HepG2 (cell line): ENCODE data around the gene ABCC2. TPM values are rescaled to one million over a fixed set of nuclear protein-coding genes. Genes with fewer than 3 reads are reported as not detected.
A peak's percentile ranks its signal among the peaks of the same experiment; 100 is the strongest.

ENCODE experiments used
- ARID3A ChIP-seq: IDR thresholded peaks from 2 replicates; pipeline ENCODE4 v1.6.1; 2012; ENCODE audit warnings: low read depth, low read length, improper control_type of control experiment
- CREM ChIP-seq, 2 experiments: sonication (generic) in 1 of 2; formaldehyde crosslinking in 1 of 2; IDR thresholded peaks; 2 replicates each; pipeline versions ENCODE4 v1.4.0 to v1.6.1; 2016 to 2020; ENCODE audit warnings: antibody characterized with exemption in 1 of 2, mild to moderate bottlenecking in 1 of 2, missing genetic modification reagents in 1 of 2
- EZH2 ChIP-seq: conservative IDR thresholded peaks from 2 replicates; pipeline ENCODE4 v1.6.1; 2012; ENCODE audit warnings: mild to moderate bottlenecking, low read depth, low read length, moderate library complexity
- FOXK1 ChIP-seq: sonication (generic); formaldehyde crosslinking; IDR thresholded peaks from 2 replicates; pipeline ENCODE4 v1.4.0; 2020; ENCODE audit warnings: low read depth, missing genetic modification reagents, borderline replicate concordance
- HNF4G ChIP-seq, 2 experiments: sonication (generic) in 1 of 2; formaldehyde crosslinking in 1 of 2; IDR thresholded peaks; 2 replicates each; pipeline versions ENCODE4 v1.4.0 to v1.6.1; 2011 to 2020; ENCODE audit warnings: borderline replicate concordance in 2 of 2, low read depth in 2 of 2, mild to moderate bottlenecking in 2 of 2, low read length in 1 of 2, missing genetic modification reagents in 1 of 2, moderate library complexity in 1 of 2
- KIAA2018 ChIP-seq: sonication (generic); formaldehyde crosslinking; IDR thresholded peaks from 2 replicates; pipeline ENCODE4 v1.5.0; 2020; ENCODE audit warnings: mild to moderate bottlenecking, missing genetic modification reagents, borderline replicate concordance
- MAX ChIP-seq: IDR thresholded peaks from 2 replicates; pipeline ENCODE4 v1.6.1; 2012; ENCODE audit warnings: inconsistent platforms
- NCOA2 ChIP-seq: sonication (generic); formaldehyde crosslinking; IDR thresholded peaks from 2 replicates; pipeline ENCODE4 v1.8.0; 2022; ENCODE audit warnings: inconsistent platforms
- ONECUT2 ChIP-seq: sonication (generic); formaldehyde crosslinking; IDR thresholded peaks from 2 replicates; pipeline ENCODE4 v1.4.0; 2020; ENCODE audit warnings: missing genetic modification reagents
- POLR2G ChIP-seq: fragments of 200-400 bp; formaldehyde crosslinking; IDR thresholded peaks from 2 replicates; pipeline ENCODE4 v1.6.1; 2018; ENCODE audit warnings: mild to moderate bottlenecking, low read depth, low read length, moderate library complexity
- RBM22 ChIP-seq: fragments of 200-400 bp; formaldehyde crosslinking; optimal IDR thresholded peaks from 2 replicates; pipeline ENCODE3; 2017; ENCODE audit warnings: mild to moderate bottlenecking, low read length, moderate library complexity
- SIN3B ChIP-seq: fragments of 150-350 bp; IDR thresholded peaks from 2 replicates; pipeline ENCODE4 v1.6.1; 2014; ENCODE audit warnings: low read length
- SIX4 ChIP-seq: sonication (generic); formaldehyde crosslinking; IDR thresholded peaks from 2 replicates; pipeline ENCODE4 v1.4.0; 2020; ENCODE audit warnings: missing genetic modification reagents
- SOX5 ChIP-seq: IDR thresholded peaks from 2 replicates; pipeline ENCODE4 v1.6.1; 2016; ENCODE audit warnings: borderline replicate concordance
- TCF7L2 ChIP-seq: IDR thresholded peaks from 2 replicates; pipeline ENCODE4 v1.6.1; 2011; ENCODE audit warnings: mild to moderate bottlenecking, low read depth, low read length, moderate library complexity
- ZNF572 ChIP-seq: sonication (generic); formaldehyde crosslinking; IDR thresholded peaks from 2 replicates; pipeline ENCODE4 v1.5.1; 2020; ENCODE audit warnings: mild to moderate bottlenecking, missing genetic modification reagents
- ZNF577 ChIP-seq: sonication (generic); formaldehyde crosslinking; IDR thresholded peaks from 2 replicates; pipeline ENCODE4 v1.4.0; 2020; ENCODE audit warnings: mild to moderate bottlenecking, low read depth, missing genetic modification reagents, borderline replicate concordance
- ZNF615 ChIP-seq: sonication (generic); formaldehyde crosslinking; IDR thresholded peaks from 2 replicates; pipeline ENCODE4 v1.5.0; 2020; ENCODE audit warnings: mild to moderate bottlenecking, missing genetic modification reagents, borderline replicate concordance
- polyA plus RNA-seq, 8 experiments: library from polyadenylated mRNA; depleted of rRNA in 3 of 8; stranded (reverse) in 7 of 8; unstranded in 1 of 8; fragments of >200 nt; fragmentation: Illumina TruSeq in 4 of 8; extraction: Trizol in 4 of 8; gene quantifications; 2 replicates each; pipeline versions ENCODE4 v1.2.1 to v1.2.3, GENCODE V29; 2011 to 2016; ENCODE audit warnings: low read depth in 4 of 8, missing spikeins in 1 of 8, mixed read lengths in 1 of 8; ENCODE audit not compliant: insufficient read depth in 1 of 8
- total RNA-seq, 5 experiments: library from RNA; depleted of rRNA; stranded (reverse); fragments of >200 nt; fragmentation: Illumina TruSeq; extraction: Trizol; gene quantifications; 2 replicates each; pipeline ENCODE4 v1.2.3, GENCODE V29; 2016; ENCODE audit warnings: low read depth in 1 of 5

The ABCC2 gene
- total and polyA plus RNA-seq, 2 of the 13 experiments (the other 11 are each of a cell fraction or from before 2014, with no cell fraction given) = 181 to 497 TPM

GRCh38 chr10:99782447-99783286 lies at the start of gene ABCC2 (continued):
- no peak for TF ChIP-seq KIAA2018 (CRISPR knock-in tag)
- TF ChIP-seq SIX4 (CRISPR knock-in tag) = 0 out of 2 replicates have a peak, but pooled peaks have one; percentile 54
- no peak for TF ChIP-seq SIN3B
- TF ChIP-seq CREM (IDR thresholded peaks at IDR 0.05) = peak; percentile 83; the same call in 1 of the 2 replicates
- TF ChIP-seq CREM (CRISPR knock-in tag; IDR thresholded peaks at IDR 0.05) = no peak
- peak; percentile 81; the same call in 1 of the 2 replicates for TF ChIP-seq FOXK1
- peak; percentile 81 for TF ChIP-seq HNF4G (IDR thresholded peaks at IDR 0.05; ENCODE audit: borderline replicate concordance, low read depth, low read length)
- peak; percentile 63; the same call in 1 of the 2 replicates for TF ChIP-seq HNF4G (CRISPR knock-in tag; IDR thresholded peaks at IDR 0.05; ENCODE audit: borderline replicate concordance, low read depth)
- peak; percentile 85 for TF ChIP-seq NCOA2
- no peak for TF ChIP-seq TCF7L2
- no peak for TF ChIP-seq EZH2
- TF ChIP-seq ZNF572 (CRISPR knock-in tag) = no peak
- TF ChIP-seq MAX = peak; percentile 68
- peak; percentile 80; the same call in 1 of the 2 replicates for TF ChIP-seq SOX5 (CRISPR knock-in tag)
- peak; percentile 79 for TF ChIP-seq POLR2G
- TF ChIP-seq ZNF577 = no peak
- no peak for TF ChIP-seq ONECUT2 (CRISPR knock-in tag)
- TF ChIP-seq ARID3A = peak; percentile 95
- no peak for TF ChIP-seq RBM22
- no peak for TF ChIP-seq ZNF615 (CRISPR knock-in tag)
